SJCRH30 (cell line): ENCODE results near the gene ELL2. TPM values are rescaled to one million over a fixed set of nuclear protein-coding genes. Genes with fewer than 3 reads are reported as not detected.

Experiments
- DNase-seq, 2 experiments: peaks; one replicate each; pipeline ENCODE4 v3.0.0-alpha.2; 2015 to 2020
- H3K27ac ChIP-seq: fragments of 250-450 bp; sonication (Bioruptor Pico); 2 replicates; pipeline ENCODE4 v1.5.1; 2020; ENCODE audit warnings: mild to moderate bottlenecking, moderate library complexity
- H3K27me3 ChIP-seq: fragments of 250-450 bp; sonication (Bioruptor Pico); 2 replicates; pipeline ENCODE4 v1.5.1; 2020; ENCODE audit warnings: mild to moderate bottlenecking, moderate library complexity
- H3K36me3 ChIP-seq: fragments of 250-450 bp; sonication (Bioruptor Pico); 2 replicates; pipeline ENCODE4 v1.5.1; 2020; ENCODE audit warnings: mild to moderate bottlenecking, moderate library complexity
- H3K4me1 ChIP-seq: fragments of 250-450 bp; sonication (Bioruptor Pico); 2 replicates; pipeline ENCODE4 v1.5.1; 2020; ENCODE audit warnings: mild to moderate bottlenecking, moderate library complexity
- H3K4me3 ChIP-seq: fragments of 250-450 bp; sonication (Bioruptor Pico); 2 replicates; pipeline ENCODE4 v1.5.1; 2020; ENCODE audit warnings: mild to moderate bottlenecking, moderate library complexity
- H3K9me3 ChIP-seq: fragments of 250-450 bp; sonication (Bioruptor Pico); replicated peaks from 2 replicates; pipeline ENCODE4 v1.5.1; 2020; ENCODE audit warnings: mild to moderate bottlenecking, moderate library complexity
- total RNA-seq: library from RNA; depleted of rRNA; stranded (reverse); fragments of >200 nt; shearing (Covaris generic); gene quantifications from 2 replicates; pipeline ENCODE4 v1.2.3, GENCODE V29; 2014

ELL2 gene
- total RNA-seq, 1 experiment from 2014 or later: 3.6 TPM

- Histone ChIP-seq H3K4me1 (no peaks in the 10 kb centered on the region), H3K27ac (no peak overlapping the region), H3K9me3 (no peaks in the 10 kb centered on the region), H3K27me3 (no peaks in the 10 kb centered on the region), H3K36me3 (0 out of 2 replicates have a peak, but pooled peaks cover 2% of the 10 kb centered on the region), H3K4me3 (no peak overlapping the region)
- no peak for DNase-seq
Observed at GRCh38 chr5:95884017-95884325, 77.7 kb downstream of the ELL2 start.

- Histone ChIP-seq H3K36me3 (0 out of 2 replicates have a peak, but pooled peaks cover 2% of the 10 kb centered on the region), H3K4me1 (no peaks in the 10 kb centered on the region), H3K9me3 (no peaks in the 10 kb centered on the region), H3K27ac (no peak overlapping the region), H3K27me3 (no peaks in the 10 kb centered on the region), H3K4me3 (no peak overlapping the region)
- no peak for DNase-seq
Observed at GRCh38 chr5:95883185-95884016, 78.2 kb downstream of the ELL2 start.

- H3K27me3 ChIP-seq: no peaks in the 10 kb centered on the region
- no peaks in the 10 kb centered on the region for H3K4me1 ChIP-seq
- no peak for DNase-seq
- no peak overlapping the region for H3K27ac ChIP-seq
- no peaks in the 10 kb centered on the region for H3K9me3 ChIP-seq
- H3K36me3 ChIP-seq: no peaks in the 10 kb centered on the region
- H3K4me3 ChIP-seq: no peak overlapping the region
Observed at GRCh38 chr5:95881833-95882232, 79.8 kb downstream of the ELL2 start.

GRCh38 chr5:95880081-95880926 is 81.3 kb downstream of the ELL2 start:
- Histone ChIP-seq H3K36me3 (no peaks in the 10 kb centered on the region), H3K4me3 (no peak overlapping the region), H3K27ac (no peak overlapping the region), H3K4me1 (no peaks in the 10 kb centered on the region), H3K27me3 (no peaks in the 10 kb centered on the region), H3K9me3 (no peaks in the 10 kb centered on the region)
- no peak for DNase-seq

GRCh38 chr5:95879661-95880060 is 82.0 kb downstream of the ELL2 start:
- H3K4me1 ChIP-seq: no peaks in the 10 kb centered on the region
- no peak for DNase-seq

GRCh38 chr5:95878417-95879323 is 83.0 kb downstream of the ELL2 start:
- Histone ChIP-seq H3K9me3 (no peaks in the 10 kb centered on the region), H3K4me1 (no peaks in the 10 kb centered on the region), H3K27ac (no peak overlapping the region), H3K27me3 (no peaks in the 10 kb centered on the region), H3K4me3 (no peak overlapping the region), H3K36me3 (no peaks in the 10 kb centered on the region)
- no peak for DNase-seq

More at GRCh38 chr5:95879661-95880060, 82.0 kb downstream of the ELL2 start:
- no peaks in the 10 kb centered on the region for H3K36me3 ChIP-seq
- no peak overlapping the region for H3K27ac ChIP-seq
- no peaks in the 10 kb centered on the region for H3K27me3 ChIP-seq
- no peaks in the 10 kb centered on the region for H3K9me3 ChIP-seq
- H3K4me3 ChIP-seq: no peak overlapping the region

- Histone ChIP-seq H3K27ac (no peak overlapping the region), H3K4me3 (no peak overlapping the region), H3K36me3 (no peaks in the 10 kb centered on the region), H3K4me1 (no peaks in the 10 kb centered on the region), H3K9me3 (no peaks in the 10 kb centered on the region; the same call in 1 of the 2 replicates), H3K27me3 (no peaks in the 10 kb centered on the region)
- no peak for DNase-seq
Observed at GRCh38 chr5:95876782-95877181, 84.9 kb downstream of the ELL2 start.

- H3K27me3 ChIP-seq: no peaks in the 10 kb centered on the region
- H3K36me3 ChIP-seq: no peaks in the 10 kb centered on the region
- H3K27ac ChIP-seq: no peak overlapping the region
- H3K4me3 ChIP-seq: no peak overlapping the region
- no peaks in the 10 kb centered on the region for H3K4me1 ChIP-seq
- no peak for DNase-seq
- H3K9me3 ChIP-seq: no peaks in the 10 kb centered on the region; the same call in 1 of the 2 replicates
Observed at GRCh38 chr5:95874246-95874645, 87.4 kb downstream of the ELL2 start.

- H3K4me3 ChIP-seq: no peak overlapping the region
- no peaks in the 10 kb centered on the region for H3K27me3 ChIP-seq
- DNase-seq: no peak
- H3K36me3 ChIP-seq: no peaks in the 10 kb centered on the region
- no peaks in the 10 kb centered on the region for H3K4me1 ChIP-seq
- H3K9me3 ChIP-seq: no peaks in the 10 kb centered on the region; the same call in 1 of the 2 replicates
- H3K27ac ChIP-seq: no peak overlapping the region
Observed at GRCh38 chr5:95873351-95873750, 88.3 kb downstream of the ELL2 start.

- Histone ChIP-seq H3K4me3 (no peak overlapping the region), H3K4me1 (no peaks in the 10 kb centered on the region), H3K27ac (no peak overlapping the region), H3K9me3 (no peaks in the 10 kb centered on the region; the same call in 1 of the 2 replicates), H3K36me3 (no peaks in the 10 kb centered on the region), H3K27me3 (no peaks in the 10 kb centered on the region)
- DNase-seq: no peak
Observed at GRCh38 chr5:95872346-95873268, 89.0 kb downstream of the ELL2 start.

GRCh38 chr5:95871146-95871806 is 90.4 kb downstream of the ELL2 start:
- no peaks in the 10 kb centered on the region for H3K36me3 ChIP-seq
- H3K4me1 ChIP-seq: no peaks in the 10 kb centered on the region
- H3K27me3 ChIP-seq: no peaks in the 10 kb centered on the region
- H3K27ac ChIP-seq: no peak overlapping the region
- no peak overlapping the region for H3K4me3 ChIP-seq
- H3K9me3 ChIP-seq: no peaks in the 10 kb centered on the region; the same call in 1 of the 2 replicates
- DNase-seq: no peak

- Histone ChIP-seq H3K36me3 (no peaks in the 10 kb centered on the region), H3K4me3 (no peak overlapping the region), H3K9me3 (no peaks in the 10 kb centered on the region; the same call in 1 of the 2 replicates), H3K4me1 (no peaks in the 10 kb centered on the region), H3K27me3 (no peaks in the 10 kb centered on the region), H3K27ac (no peak overlapping the region)
- DNase-seq: no peak
Observed at GRCh38 chr5:95870105-95870672, 91.5 kb downstream of the ELL2 start.
